Measurements from ENCODE around the gene CFAP410. TPM values are rescaled to one million over a fixed set of nuclear protein-coding genes. Genes with fewer than 3 reads are reported as not detected.
A peak's percentile ranks its signal among the peaks of the same experiment; 100 is the strongest.

Gene CFAP410
- total and polyA plus RNA-seq, 9 donors: 1.2 to 40.8 (median 29.3) TPM

- H3K9me3 ChIP-seq: peaks cover 0 to 5% of the 10 kb centered on the region in 2 donors
- no peak overlapping the region for H3K4me3 ChIP-seq
- no peaks in the 10 kb centered on the region for H3K36me3 ChIP-seq
- H3K27me3 ChIP-seq: no peaks in the 10 kb centered on the region
- peaks cover 7% of the 10 kb centered on the region for H3K4me1 ChIP-seq (ENCODE audit: insufficient read depth)
- intact Hi-C loops (cut with DNase I): no loop called here
- peak in 1 of 5 donors; percentile 21 for DNase-seq
- no peak overlapping the region for H3K27ac ChIP-seq
- WGBS, 3 donors: 85 to 89% (median 85%) methylated on average over 28 of the region's 28 CpGs
- TF ChIP-seq POLR2A (IDR thresholded peaks at IDR 0.05) (no peak), EP300 (IDR thresholded peaks at IDR 0.05) (no peak), CTCF (IDR thresholded peaks at IDR 0.05) (no peak)
Observed at GRCh38 chr21:44366586-44367211, 27.5 kb upstream of the CFAP410 start.

GRCh38 chr21:44365967-44366585 is 26.9 kb upstream of the CFAP410 start:
- H3K27me3 ChIP-seq: no peaks in the 10 kb centered on the region
- no peak overlapping the region for H3K4me3 ChIP-seq
- peaks cover 7% of the 10 kb centered on the region for H3K4me1 ChIP-seq (ENCODE audit: insufficient read depth)
- peaks cover 0 to 5% of the 10 kb centered on the region in 2 donors for H3K9me3 ChIP-seq
- TF ChIP-seq CTCF (IDR thresholded peaks at IDR 0.05) (no peak), POLR2A (IDR thresholded peaks at IDR 0.05) (no peak), EP300 (IDR thresholded peaks at IDR 0.05) (no peak)
- no peak for DNase-seq
- WGBS, 3 donors: 81 to 85% (median 83%) methylated on average over 22 of the region's 22 CpGs
- intact Hi-C loops (cut with DNase I): no loop called here
- H3K36me3 ChIP-seq: no peaks in the 10 kb centered on the region
- H3K27ac ChIP-seq: no peak overlapping the region

GRCh38 chr21:44365251-44365966 is 26.2 kb upstream of the CFAP410 start:
- no peak for DNase-seq

More at GRCh38 chr21:44365251-44365966, 26.2 kb upstream of the CFAP410 start:
- no peaks in the 10 kb centered on the region for H3K36me3 ChIP-seq
- H3K4me1 ChIP-seq (ENCODE audit: insufficient read depth): peaks cover 4% of the 10 kb centered on the region
- H3K27ac ChIP-seq: no peak overlapping the region
- intact Hi-C loops (cut with DNase I): no loop called here
- no peak overlapping the region for H3K4me3 ChIP-seq
- WGBS, 3 donors: 86 to 89% (median 88%) methylated on average over 18 of the region's 18 CpGs
- TF ChIP-seq CTCF (IDR thresholded peaks at IDR 0.05) (no peak), EP300 (IDR thresholded peaks at IDR 0.05) (no peak), POLR2A (IDR thresholded peaks at IDR 0.05) (no peak)
- peaks cover 0 to 5% of the 10 kb centered on the region in 2 donors for H3K9me3 ChIP-seq
- H3K27me3 ChIP-seq: no peaks in the 10 kb centered on the region
